Measurements from ENCODE around the gene ANP32E. TPM values are rescaled to one million over a fixed set of nuclear protein-coding genes. Genes with fewer than 3 reads are reported as not detected.
"Not testable (repeated sequence)": the region's sequence is repeated elsewhere in the genome, so short reads cannot be mapped to it uniquely, and the experiment has no call there.

Gene ANP32E
- total and polyA plus RNA-seq, 5 donors from 2014 or later: 51.5 to 73.4 (median 56.2) TPM

DNA sequence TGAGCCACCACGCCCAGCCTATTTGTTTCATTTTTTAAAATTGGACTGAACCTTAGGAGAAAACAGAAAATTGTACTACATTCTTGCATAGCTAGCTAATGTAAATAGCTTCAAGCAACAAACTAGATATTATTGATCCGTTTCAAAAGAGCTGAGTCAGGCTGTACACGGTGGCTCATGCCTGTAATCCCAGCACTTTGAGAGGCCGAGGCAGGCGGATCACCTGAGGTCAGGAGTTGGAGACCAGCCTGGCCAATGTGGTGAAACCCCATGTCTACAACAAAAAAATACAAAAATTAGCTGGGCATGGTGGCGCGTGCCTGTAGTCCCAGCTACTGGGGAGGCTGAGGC, 49.5 kb downstream of the ANP32E start:
- not testable (repeated sequence) for H3K27ac ChIP-seq (ENCODE audit: insufficient read depth, low read length, poor library complexity, severe bottlenecking)

DNA sequence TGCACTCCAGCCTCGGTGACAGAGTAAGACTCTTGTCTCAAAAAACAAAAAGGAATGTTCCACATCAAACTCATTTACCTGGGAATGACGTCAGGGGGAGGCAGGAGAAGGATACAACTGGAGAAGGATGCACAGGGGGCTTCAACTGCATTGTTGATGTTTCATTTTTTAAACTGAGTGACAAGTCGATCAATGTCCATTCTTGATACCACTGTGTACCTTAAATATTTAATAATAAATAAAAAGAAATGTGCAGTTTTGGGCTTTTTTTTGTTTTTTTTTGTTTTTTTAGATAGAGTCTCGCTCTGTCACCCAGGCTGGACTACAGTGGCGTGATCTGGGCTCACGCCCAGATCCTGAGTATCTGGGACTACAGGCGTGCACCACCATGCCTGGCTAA, 50.4 kb downstream of the ANP32E start:
- H3K27ac Mint-ChIP-seq: no peak overlapping the region
- Histone ChIP-seq H3K27ac (ENCODE audit: insufficient read depth, low read length, poor library complexity, severe bottlenecking) (no peak overlapping the region), H3K4me3 (ENCODE audit: low read depth, low read length) (no peak overlapping the region)

More for the DNA sequence above, 49.5 kb downstream of the ANP32E start:
- H3K4me3 Mint-ChIP-seq; H3K9me3 ChIP-seq (ENCODE audit: control insufficient read depth in 2 of 2, low read length in 2 of 2); H3K9me3 Mint-ChIP-seq; H3K27me3 ChIP-seq (ENCODE audit: control insufficient read depth, insufficient read depth, low read length); H3K36me3 ChIP-seq (ENCODE audit: control insufficient read depth, insufficient read depth, low read length); H3K4me1 ChIP-seq (ENCODE audit: control insufficient read depth, insufficient read depth, low read length, poor library complexity, severe bottlenecking); H3K36me3 Mint-ChIP-seq; H3K27me3 Mint-ChIP-seq; H3K4me3 ChIP-seq (ENCODE audit: low read depth, low read length); ATAC-seq (ENCODE audit: low read depth in 2 of 2); DNase-seq: not testable (repeated sequence)
- H3K27ac Mint-ChIP-seq: peak overlapping the region in 1 of 3 donors; percentile 52
- peaks cover 6 to 14% (median 10%) of the 10 kb centered on the region in 4 donors for H3K4me1 Mint-ChIP-seq

DNA sequence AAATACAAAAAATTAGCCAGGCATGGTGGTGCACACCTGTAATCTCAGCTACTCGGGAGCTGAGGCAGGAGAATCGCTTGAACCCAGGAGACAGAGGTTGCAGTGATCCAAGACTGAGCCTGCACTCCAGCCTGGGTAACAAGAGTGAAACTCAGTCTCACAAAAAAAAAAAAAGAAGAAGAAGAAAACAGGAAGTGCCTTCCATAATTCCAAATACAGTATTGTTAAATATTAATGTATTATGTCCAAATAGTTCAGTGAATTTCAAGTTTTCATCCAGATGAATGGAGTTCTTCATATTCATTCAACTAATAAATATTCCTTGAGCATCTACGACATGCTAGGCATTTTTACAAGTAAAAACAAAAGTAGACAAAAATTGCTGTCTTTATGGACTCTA, 52.9 kb downstream of the ANP32E start:
- Histone ChIP-seq H3K36me3 (ENCODE audit: control insufficient read depth, insufficient read depth, low read length) (no peaks in the 10 kb centered on the region), H3K4me3 (ENCODE audit: low read depth, low read length) (no peak overlapping the region), H3K9me3 (ENCODE audit: control insufficient read depth in 2 of 2, low read length in 2 of 2) (no peaks in the 10 kb centered on the region), H3K27me3 (ENCODE audit: control insufficient read depth, insufficient read depth, low read length) (no peaks in the 10 kb centered on the region), H3K4me1 (ENCODE audit: control insufficient read depth, insufficient read depth, low read length, poor library complexity, severe bottlenecking) (peaks cover 5% of the 10 kb centered on the region), H3K27ac (ENCODE audit: insufficient read depth, low read length, poor library complexity, severe bottlenecking) (no peak overlapping the region)
- Mint-ChIP-seq H3K9me3 (no peaks in the 10 kb centered on the region), H3K27me3 (peaks cover 5% of the 10 kb centered on the region), H3K4me3 (no peak overlapping the region), H3K4me1 (peaks cover 6 to 14% (median 10%) of the 10 kb centered on the region in 4 donors), H3K36me3 (no peaks in the 10 kb centered on the region), H3K27ac (no peak overlapping the region)
- DNase-seq: no peak
- ATAC-seq (ENCODE audit: low read depth in 2 of 2): no peak

More for the DNA sequence above, 50.4 kb downstream of the ANP32E start:
- no peak overlapping the region for H3K4me3 Mint-ChIP-seq
- Histone ChIP-seq H3K9me3 (ENCODE audit: control insufficient read depth in 2 of 2, low read length in 2 of 2) (no peaks in the 10 kb centered on the region), H3K4me1 (ENCODE audit: control insufficient read depth, insufficient read depth, low read length, poor library complexity, severe bottlenecking) (peaks cover 5% of the 10 kb centered on the region), H3K27me3 (ENCODE audit: control insufficient read depth, insufficient read depth, low read length) (no peaks in the 10 kb centered on the region), H3K36me3 (ENCODE audit: control insufficient read depth, insufficient read depth, low read length) (no peaks in the 10 kb centered on the region)
- no peaks in the 10 kb centered on the region for H3K36me3 Mint-ChIP-seq
- peaks cover 6 to 14% (median 10%) of the 10 kb centered on the region in 4 donors for H3K4me1 Mint-ChIP-seq
- H3K27me3 Mint-ChIP-seq: peaks cover 5% of the 10 kb centered on the region
- ATAC-seq (ENCODE audit: low read depth in 2 of 2): no peak
- H3K9me3 Mint-ChIP-seq: no peaks in the 10 kb centered on the region
- DNase-seq: no peak

DNA sequence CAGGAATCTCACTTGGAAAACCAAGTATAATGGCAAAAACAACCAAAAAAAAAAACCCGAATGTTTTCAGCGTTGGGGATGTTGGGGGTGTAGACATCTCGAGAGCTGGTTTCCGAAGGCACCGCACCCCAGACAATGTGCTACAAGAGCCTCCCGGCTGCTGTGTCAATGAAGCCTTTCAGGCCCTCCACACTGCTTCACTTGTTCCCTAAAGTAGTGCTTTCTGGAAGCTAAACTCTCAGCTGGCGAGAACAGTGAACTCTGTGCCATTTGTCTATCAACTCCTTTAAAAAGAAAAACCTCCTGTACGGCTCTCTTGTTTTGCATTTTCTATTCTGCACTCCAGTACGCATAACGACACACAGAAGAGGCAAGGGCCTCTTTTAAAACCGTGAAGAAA, 53.7 kb downstream of the ANP32E start:
- H3K4me3 ChIP-seq (ENCODE audit: low read depth, low read length): no peak overlapping the region
- H3K36me3 ChIP-seq (ENCODE audit: control insufficient read depth, insufficient read depth, low read length): no peaks in the 10 kb centered on the region
- Mint-ChIP-seq H3K4me3 (no peak overlapping the region), H3K27me3 (peaks cover under 1% of the 10 kb centered on the region), H3K4me1 (peaks cover 3 to 10% (median 6%) of the 10 kb centered on the region in 4 donors), H3K36me3 (no peaks in the 10 kb centered on the region), H3K9me3 (no peaks in the 10 kb centered on the region), H3K27ac (no peak overlapping the region)
- no peak overlapping the region for H3K27ac ChIP-seq (ENCODE audit: insufficient read depth, low read length, poor library complexity, severe bottlenecking)
- DNase-seq (no peak), ATAC-seq (ENCODE audit: low read depth in 2 of 2) (no peak)
- H3K4me1 ChIP-seq (ENCODE audit: control insufficient read depth, insufficient read depth, low read length, poor library complexity, severe bottlenecking): peaks cover 5% of the 10 kb centered on the region
- no peaks in the 10 kb centered on the region for H3K9me3 ChIP-seq (ENCODE audit: control insufficient read depth in 2 of 2, low read length in 2 of 2)
- H3K27me3 ChIP-seq (ENCODE audit: control insufficient read depth, insufficient read depth, low read length): no peaks in the 10 kb centered on the region

DNA sequence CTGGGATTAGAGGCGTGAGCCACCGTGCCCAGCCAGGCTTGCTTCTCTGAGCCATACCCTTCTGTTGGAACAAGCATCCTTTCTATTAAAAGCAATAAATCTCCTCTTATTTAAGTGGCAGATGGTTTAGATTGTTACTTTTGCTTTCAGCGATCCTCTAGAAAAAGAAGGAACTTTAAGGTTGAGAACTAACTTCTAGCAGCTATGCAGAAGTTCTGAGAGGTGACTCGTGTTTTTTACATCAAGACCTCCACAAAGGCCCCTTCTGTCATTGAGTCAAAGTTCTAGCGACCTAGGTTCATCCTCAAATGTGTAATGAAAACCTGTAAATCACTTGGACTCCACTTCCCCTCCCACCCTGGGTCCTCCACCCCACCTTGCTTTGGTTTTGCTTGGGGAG, 55.4 kb downstream of the ANP32E start:
- Mint-ChIP-seq H3K9me3 (no peaks in the 10 kb centered on the region), H3K27me3 (no peaks in the 10 kb centered on the region), H3K4me3 (no peak overlapping the region), H3K4me1 (no peaks in the 10 kb centered on the region), H3K36me3 (no peaks in the 10 kb centered on the region), H3K27ac (no peak overlapping the region)
- H3K9me3 ChIP-seq (ENCODE audit: control insufficient read depth in 2 of 2, low read length in 2 of 2): no peaks in the 10 kb centered on the region
- no peak overlapping the region for H3K4me3 ChIP-seq (ENCODE audit: low read depth, low read length)
- H3K4me1 ChIP-seq (ENCODE audit: control insufficient read depth, insufficient read depth, low read length, poor library complexity, severe bottlenecking): no peaks in the 10 kb centered on the region
- no peaks in the 10 kb centered on the region for H3K36me3 ChIP-seq (ENCODE audit: control insufficient read depth, insufficient read depth, low read length)
- no peak overlapping the region for H3K27ac ChIP-seq (ENCODE audit: insufficient read depth, low read length, poor library complexity, severe bottlenecking)
- no peaks in the 10 kb centered on the region for H3K27me3 ChIP-seq (ENCODE audit: control insufficient read depth, insufficient read depth, low read length)
- ATAC-seq (ENCODE audit: low read depth in 2 of 2): no peak
- DNase-seq: no peak

DNA sequence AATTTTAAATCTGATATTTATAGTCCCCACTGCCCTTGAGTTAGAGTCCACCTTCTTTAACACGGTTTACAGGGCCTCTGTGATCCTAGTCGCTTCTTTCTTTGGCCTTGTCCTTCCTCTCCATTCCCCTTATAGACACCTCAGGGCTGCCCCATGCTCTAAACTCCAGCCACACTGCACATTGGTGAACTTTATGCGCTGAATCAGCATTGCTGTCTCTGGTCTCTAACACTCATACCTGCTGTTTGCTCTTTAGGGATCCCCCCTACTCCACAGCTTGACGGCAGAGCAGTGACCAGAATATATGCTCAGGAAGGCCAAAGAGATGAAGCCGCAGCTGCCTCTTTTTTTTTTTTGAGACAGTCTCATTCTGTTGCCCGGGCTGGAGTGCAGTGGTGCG, 56.0 kb downstream of the ANP32E start:
- no peaks in the 10 kb centered on the region for H3K4me1 Mint-ChIP-seq
- H3K27me3 Mint-ChIP-seq: no peaks in the 10 kb centered on the region
- no peaks in the 10 kb centered on the region for H3K36me3 Mint-ChIP-seq
- H3K27ac Mint-ChIP-seq: peak overlapping the region in 1 of 3 donors; percentile 59
- no peak overlapping the region for H3K27ac ChIP-seq (ENCODE audit: insufficient read depth, low read length, poor library complexity, severe bottlenecking)
- no peaks in the 10 kb centered on the region for H3K27me3 ChIP-seq (ENCODE audit: control insufficient read depth, insufficient read depth, low read length)
- H3K4me1 ChIP-seq (ENCODE audit: control insufficient read depth, insufficient read depth, low read length, poor library complexity, severe bottlenecking): no peaks in the 10 kb centered on the region
- DNase-seq (no peak), ATAC-seq (ENCODE audit: low read depth in 2 of 2) (no peak)
- no peaks in the 10 kb centered on the region for H3K9me3 Mint-ChIP-seq
- no peak overlapping the region for H3K4me3 Mint-ChIP-seq
- no peaks in the 10 kb centered on the region for H3K9me3 ChIP-seq (ENCODE audit: control insufficient read depth in 2 of 2, low read length in 2 of 2)
- no peaks in the 10 kb centered on the region for H3K36me3 ChIP-seq (ENCODE audit: control insufficient read depth, insufficient read depth, low read length)
- H3K4me3 ChIP-seq (ENCODE audit: low read depth, low read length): no peak overlapping the region

DNA sequence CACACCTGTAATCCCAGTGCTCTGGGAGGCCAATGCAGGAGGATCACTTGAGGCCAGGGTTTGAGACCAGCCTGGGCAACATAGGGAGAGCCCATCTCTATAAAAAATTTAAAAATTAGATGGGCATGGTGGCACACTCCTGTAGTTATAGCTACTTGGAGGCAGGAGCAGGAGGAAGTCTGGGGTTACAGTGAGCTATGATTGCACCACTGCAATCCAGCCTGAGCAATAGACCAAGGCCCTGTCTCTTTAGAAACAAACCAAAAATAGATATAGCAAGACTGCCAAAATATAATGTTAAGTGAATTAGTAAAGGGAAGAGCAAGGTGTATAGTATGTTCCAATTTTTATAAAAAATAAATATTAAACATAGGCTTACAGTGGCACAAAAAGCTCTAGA, 57.4 kb downstream of the ANP32E start:
- DNase-seq: no peak
- no peaks in the 10 kb centered on the region for H3K4me1 ChIP-seq (ENCODE audit: control insufficient read depth, insufficient read depth, low read length, poor library complexity, severe bottlenecking)
- H3K4me3 ChIP-seq (ENCODE audit: low read depth, low read length): no peak overlapping the region
- H3K4me3 Mint-ChIP-seq: no peak overlapping the region
- no peak overlapping the region for H3K27ac ChIP-seq (ENCODE audit: insufficient read depth, low read length, poor library complexity, severe bottlenecking)
- no peaks in the 10 kb centered on the region for H3K27me3 ChIP-seq (ENCODE audit: control insufficient read depth, insufficient read depth, low read length)
- H3K36me3 Mint-ChIP-seq: no peaks in the 10 kb centered on the region
- H3K27ac Mint-ChIP-seq: no peak overlapping the region
- no peaks in the 10 kb centered on the region for H3K4me1 Mint-ChIP-seq
- H3K9me3 ChIP-seq (ENCODE audit: control insufficient read depth in 2 of 2, low read length in 2 of 2): no peaks in the 10 kb centered on the region
- H3K36me3 ChIP-seq (ENCODE audit: control insufficient read depth, insufficient read depth, low read length): no peaks in the 10 kb centered on the region
- H3K9me3 Mint-ChIP-seq: no peaks in the 10 kb centered on the region
- H3K27me3 Mint-ChIP-seq: peaks cover 1% of the 10 kb centered on the region
- no peak for ATAC-seq (ENCODE audit: low read depth in 2 of 2)

DNA sequence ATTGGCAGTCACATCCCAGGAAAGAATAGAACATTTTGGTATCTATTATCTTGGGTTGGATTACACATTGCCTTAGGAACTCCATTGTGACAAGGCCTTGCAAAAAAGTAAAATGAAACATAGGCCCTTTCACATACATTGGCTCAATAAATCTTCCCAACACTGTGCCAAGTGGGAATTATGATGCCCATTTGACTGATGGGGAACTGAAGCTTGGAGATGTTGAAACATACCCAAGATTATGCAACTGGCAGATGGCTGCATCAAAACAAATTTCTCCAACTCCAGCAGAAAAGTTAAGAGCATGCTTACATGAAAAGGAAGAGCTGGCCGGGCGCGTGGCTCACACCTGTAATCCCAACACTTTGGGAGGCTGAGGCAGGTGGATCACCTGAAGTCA, 59.3 kb downstream of the ANP32E start:
- Histone ChIP-seq H3K4me3 (ENCODE audit: low read depth, low read length) (no peak overlapping the region), H3K27me3 (ENCODE audit: control insufficient read depth, insufficient read depth, low read length) (no peaks in the 10 kb centered on the region), H3K9me3 (ENCODE audit: control insufficient read depth in 2 of 2, low read length in 2 of 2) (no peaks in the 10 kb centered on the region), H3K4me1 (ENCODE audit: control insufficient read depth, insufficient read depth, low read length, poor library complexity, severe bottlenecking) (no peaks in the 10 kb centered on the region), H3K27ac (ENCODE audit: insufficient read depth, low read length, poor library complexity, severe bottlenecking) (no peak overlapping the region), H3K36me3 (ENCODE audit: control insufficient read depth, insufficient read depth, low read length) (no peaks in the 10 kb centered on the region)
- no peak overlapping the region for H3K4me3 Mint-ChIP-seq
- DNase-seq (no peak), ATAC-seq (ENCODE audit: low read depth in 2 of 2) (no peak)
- no peaks in the 10 kb centered on the region for H3K4me1 Mint-ChIP-seq
- H3K9me3 Mint-ChIP-seq: no peaks in the 10 kb centered on the region
- H3K36me3 Mint-ChIP-seq: no peaks in the 10 kb centered on the region
- no peak overlapping the region for H3K27ac Mint-ChIP-seq
- peaks cover 5% of the 10 kb centered on the region for H3K27me3 Mint-ChIP-seq
